NCI-H2171 (cell line): ENCODE results near the gene MAST4.

Experiments
- DNase-seq: peaks from one replicate; lab custom pipeline; 2025; lab: John Stamatoyannopoulos, UW

Gene MAST4

DNA sequence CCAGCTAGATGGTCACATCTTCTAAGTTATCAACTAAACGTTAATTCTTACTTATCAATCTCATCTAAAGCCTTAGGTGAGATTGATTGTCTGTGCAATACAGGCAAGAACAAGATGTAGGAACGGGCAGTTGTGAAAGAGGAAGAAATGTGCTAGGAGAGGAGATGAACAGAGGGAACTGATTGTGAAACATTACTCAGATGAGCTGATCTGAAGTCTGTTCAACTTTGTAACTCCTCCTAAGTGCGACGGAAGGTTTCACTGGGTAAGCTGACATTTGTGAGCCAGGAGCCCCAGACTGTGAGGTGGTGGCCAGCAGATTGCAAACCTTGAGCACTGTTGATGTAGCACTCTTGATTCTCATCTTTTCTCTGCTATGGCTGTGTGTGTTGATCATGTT is 396.4 kb downstream of the MAST4 start:
- DNase-seq: no peak

DNA sequence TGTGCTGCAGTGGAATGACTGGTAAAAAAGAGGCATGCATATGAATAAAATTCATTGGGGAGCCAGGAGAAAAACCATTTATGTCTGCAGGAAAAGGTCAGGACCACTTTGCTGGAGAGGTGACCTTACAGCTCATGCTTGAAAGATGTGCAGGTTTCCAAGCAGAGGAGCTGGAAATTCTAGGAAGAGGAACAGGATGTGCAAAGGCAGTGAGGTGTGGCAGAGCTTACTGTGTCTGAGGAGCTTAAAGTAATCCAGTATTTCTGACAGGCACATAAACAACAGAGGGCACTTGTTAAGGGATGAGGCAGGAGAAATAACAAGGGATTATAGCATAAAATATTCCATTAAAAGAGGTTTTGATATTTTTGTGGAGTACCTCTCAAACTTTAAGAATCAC is 397.3 kb downstream of the MAST4 start:
- no peak for DNase-seq

- no peak for DNase-seq
Measured at GRCh38 chr5:66993882-66994281, 397.7 kb downstream of the MAST4 start.

- no peak for DNase-seq
Measured at GRCh38 chr5:66994790-66995189, 398.6 kb downstream of the MAST4 start.

- no peak for DNase-seq
Measured at GRCh38 chr5:67000794-67001475, 404.7 kb downstream of the MAST4 start.

DNA sequence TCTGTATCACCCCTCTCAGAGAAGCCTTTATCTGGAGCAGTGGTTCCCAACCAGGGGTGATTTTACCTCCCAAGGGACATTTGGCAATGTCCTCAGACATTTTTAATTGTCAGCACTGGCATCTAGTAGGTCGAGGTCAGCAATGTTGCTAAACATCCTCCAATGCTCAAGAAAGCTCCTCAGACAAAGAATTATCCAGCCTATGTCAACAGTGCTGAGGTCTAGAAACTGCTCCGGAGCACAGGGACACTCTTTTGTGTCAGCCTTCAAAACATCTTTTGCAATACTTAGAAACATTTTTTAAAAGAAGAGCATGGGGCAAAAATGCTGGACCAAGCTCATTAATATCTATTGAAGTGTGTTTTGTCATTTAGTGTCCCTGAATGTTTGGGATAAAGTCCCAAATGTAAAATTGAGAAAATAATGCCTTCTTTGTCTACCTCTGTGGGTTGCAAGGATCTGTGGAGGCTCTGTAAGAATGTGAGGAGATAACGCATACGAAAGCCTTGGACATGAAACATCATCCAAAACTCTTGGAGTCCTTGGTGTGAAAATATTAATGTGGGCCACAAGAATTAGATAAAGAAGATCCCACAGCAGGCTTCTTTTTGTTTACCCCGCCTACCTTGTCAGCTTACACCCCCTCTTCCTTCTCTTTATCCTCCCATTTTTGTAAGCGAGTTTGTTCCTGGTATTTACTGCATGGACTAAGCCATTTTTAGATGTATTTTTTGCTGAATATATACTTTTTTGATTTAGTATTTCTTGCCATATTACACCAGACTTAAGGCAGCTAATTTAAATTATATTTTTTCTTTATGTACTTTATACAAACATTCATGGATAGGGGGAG is 406.9 kb downstream of the MAST4 start:
- no peak for DNase-seq

GRCh38 chr5:67003685-67003934 is 407.4 kb downstream of the MAST4 start:
- DNase-seq: no peak

DNA sequence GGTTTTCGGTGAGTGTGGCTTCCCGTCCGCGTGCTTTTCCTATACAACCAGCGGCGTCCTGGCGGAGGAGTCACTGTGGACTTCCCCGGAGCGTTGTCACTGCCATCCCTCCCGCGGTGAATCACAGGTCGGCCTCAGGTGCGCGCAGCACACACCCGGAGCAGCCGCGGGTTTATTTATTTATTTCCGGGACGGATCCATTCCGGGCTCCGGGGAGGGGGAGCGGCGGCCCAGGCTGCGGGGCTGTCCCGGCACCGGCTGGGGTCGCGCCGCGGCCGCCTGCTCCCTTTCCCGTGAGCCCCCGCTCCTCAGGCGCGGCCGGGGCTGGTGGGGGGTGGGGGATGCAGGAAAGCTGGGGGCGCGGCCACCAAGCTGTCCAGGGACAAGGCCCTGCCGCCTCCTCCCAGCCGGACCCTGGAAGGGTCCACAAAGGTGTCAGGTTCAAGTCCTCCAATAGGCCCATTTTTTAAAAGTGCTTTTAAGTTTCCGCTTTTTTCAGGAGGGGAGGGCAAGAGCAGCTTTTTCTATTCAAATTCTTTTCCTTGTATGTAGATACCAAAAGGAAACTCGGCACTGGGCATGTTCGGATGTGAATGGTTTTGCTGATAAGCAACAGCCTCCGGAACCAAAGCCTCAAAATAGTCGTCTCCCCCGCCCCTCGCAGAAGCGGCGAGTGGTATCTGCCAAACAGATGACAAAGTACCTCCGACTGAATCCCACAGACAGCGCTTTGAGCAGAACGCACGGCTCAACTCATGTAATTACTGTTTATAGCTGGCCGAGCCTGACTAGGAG is 407.9 kb downstream of the MAST4 start:
- peak; percentile 54 for DNase-seq

DNA sequence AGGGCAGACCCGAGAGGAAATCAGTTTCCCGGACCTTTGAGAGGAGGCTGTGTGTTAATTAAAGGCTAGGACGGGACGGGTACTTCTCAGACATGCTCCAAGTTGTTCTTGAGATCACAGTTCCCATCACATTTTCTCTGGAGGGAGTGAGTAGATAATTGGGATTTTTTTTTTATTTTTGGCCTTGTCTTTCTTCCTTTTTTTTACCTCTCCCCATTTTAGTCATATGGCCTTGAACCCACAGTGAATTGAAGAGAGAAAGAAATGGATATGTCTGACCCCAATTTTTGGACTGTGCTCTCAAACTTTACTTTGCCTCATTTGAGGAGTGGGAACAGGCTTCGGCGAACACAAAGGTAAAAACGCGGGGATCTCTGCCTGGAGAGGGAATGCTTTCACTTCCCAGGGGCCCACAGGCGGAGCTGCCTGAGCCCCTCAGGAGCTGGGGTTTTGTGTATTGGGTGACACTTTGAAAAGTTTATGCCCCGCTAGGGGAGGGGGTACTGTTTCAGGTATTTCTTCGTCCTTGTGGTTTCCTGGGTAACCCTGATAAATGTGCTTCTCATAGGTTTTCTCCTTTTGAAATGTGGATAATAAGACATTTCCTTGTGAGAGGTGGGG is 408.6 kb downstream of the MAST4 start:
- no peak for DNase-seq

DNA sequence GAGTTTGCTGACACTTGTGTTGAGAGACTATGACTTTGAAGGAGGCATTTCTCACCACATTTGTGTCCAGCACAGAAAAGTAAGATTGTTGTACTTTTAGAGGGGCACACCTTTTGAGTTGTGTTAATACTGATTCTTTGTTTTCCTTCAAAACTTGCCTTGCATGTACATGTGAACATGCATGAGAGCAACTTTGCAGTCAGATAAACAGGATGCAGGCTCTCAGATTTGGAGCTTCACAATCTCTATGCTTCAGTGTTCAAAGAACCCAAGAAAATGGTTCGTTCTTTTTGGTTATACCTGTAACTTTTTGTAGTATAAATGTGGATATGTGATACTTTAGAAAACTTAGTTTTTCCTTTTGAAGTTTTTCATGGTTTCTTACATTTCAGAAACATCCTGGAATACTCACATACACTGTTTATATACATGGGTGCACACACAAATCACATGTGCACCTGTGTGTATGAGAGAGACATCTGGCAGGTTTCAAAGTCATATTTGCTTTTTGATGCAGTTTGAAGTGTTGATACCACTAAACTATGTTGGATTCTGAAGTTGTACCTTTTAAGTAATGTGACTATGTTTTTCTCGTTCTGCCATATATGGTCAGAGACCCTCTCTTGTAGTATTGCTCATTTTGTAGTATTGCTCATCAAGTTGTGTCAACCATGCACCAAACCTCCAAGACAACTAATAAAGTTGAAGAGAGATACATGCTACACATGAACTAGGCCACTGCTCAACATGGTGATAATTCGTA is 409.7 kb downstream of the MAST4 start:
- DNase-seq: no peak

DNA sequence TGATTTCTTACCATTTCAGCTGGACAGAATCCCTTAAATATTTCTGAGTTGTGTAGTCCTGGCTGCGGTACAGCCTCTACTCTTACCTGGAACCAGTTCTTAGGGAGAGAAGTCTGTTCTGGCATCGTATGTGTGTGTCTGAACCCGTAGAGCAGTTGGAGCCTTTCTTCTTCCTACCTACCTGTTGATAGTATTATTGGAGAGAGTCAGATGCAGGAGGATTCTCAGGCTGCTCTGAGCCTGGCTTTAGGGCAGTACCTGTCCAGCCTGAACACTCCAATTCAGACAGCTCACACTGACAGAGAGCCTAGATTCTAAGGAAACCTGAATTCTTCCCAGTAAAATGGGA is 410.3 kb downstream of the MAST4 start:
- DNase-seq: no peak

DNA sequence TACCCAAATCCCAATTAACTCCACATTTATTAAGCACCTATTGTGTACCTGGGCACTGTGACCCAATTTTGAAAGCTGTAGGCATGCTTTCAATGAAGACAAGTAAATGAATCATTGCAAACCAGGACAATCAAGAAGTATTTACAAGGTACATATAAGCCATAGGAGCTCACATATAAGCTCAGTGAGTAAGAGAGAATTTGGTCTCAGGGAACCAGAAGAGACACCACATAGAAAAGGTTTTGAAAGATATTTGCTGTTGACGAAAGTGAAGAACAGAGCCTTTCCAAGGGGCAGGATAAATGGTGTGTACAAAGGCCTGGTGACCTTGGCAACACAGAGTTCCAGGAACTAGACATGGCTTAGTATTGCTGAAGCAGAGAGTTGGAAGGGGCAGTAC is 412.8 kb downstream of the MAST4 start:
- DNase-seq: no peak

- DNase-seq: no peak
Measured at GRCh38 chr5:67010684-67011409, 414.7 kb downstream of the MAST4 start.

DNA sequence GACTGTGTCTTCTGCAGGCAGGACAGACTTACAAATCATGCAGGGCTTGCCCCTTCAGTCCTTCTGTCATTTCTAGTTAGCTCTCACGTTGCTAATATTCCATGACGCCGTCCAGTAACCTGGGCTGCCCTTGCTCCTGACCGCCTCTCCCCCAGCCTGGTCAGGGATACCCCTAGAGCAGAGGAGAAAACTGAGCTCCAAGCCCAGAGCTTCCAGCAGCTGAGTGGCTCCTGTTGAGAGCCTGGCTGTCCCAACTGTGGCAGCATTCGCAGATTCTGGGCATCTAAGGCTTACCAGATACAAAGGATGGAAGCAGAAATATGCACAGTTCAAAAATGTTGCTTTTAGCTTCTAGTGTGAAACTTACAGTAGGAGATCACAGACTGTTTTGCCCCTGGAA is 415.2 kb downstream of the MAST4 start:
- DNase-seq: no peak

DNA sequence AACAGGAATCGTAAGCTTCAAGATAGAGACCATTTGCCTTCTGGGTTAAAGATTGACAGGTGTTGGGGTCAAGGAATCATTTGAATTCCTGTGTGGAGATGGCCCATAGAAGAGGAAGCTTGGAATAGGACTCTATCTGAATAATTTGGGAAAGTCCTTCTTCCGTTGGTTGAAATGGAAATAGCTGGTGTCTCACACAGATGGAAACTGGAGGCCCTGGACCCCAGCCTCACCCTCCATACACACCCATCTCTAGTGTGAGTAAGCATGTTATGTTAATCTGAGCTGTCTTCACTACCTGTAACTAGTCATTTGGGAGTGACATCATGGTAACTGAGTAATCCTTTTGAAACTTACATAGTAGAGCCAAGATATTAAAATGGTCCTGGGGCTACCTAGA is 416.0 kb downstream of the MAST4 start:
- no peak for DNase-seq

- no peak for DNase-seq
Measured at GRCh38 chr5:67013719-67014118, 417.5 kb downstream of the MAST4 start.

- DNase-seq: no peak
Measured at GRCh38 chr5:67014191-67014590, 418.0 kb downstream of the MAST4 start.

- no peak for DNase-seq
Measured at GRCh38 chr5:67014957-67015400, 418.8 kb downstream of the MAST4 start.

DNA sequence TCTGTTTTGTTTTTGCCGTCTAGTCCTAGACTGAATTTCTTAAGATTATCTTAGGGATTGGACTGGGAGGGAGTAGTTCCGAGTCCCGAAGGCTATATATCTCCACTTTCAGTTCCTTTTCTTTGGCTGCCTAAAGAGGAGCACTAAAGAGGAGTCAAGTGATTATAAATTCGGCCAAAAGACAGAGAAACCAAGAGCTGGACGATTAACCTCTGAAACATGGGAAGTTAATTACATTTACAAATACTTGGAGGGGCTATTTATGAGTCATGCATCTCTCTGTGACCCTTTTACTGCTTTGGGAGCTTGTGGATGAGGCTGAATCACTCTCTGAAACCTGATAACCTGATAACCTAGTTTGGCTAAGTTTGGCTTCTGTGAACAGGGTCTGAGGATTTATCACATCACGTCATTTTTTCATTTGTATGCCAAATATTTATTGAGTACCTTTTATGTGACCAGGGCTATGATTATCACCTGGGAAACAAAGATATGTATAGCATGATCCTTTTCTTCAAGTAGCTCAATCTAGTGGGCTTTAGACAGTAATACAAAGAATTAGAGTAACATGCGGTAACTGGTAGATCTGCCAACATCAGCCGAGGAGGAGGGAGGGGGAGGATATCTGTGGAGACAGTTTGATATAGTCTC is 419.5 kb downstream of the MAST4 start:
- no peak for DNase-seq

GRCh38 chr5:67019065-67019845 is 423.1 kb downstream of the MAST4 start:
- DNase-seq: peak; percentile 41
